Type B pancreatic cell (in vitro differentiated cells): Measurements from ENCODE around the gene PRORP. TPM values are rescaled to one million over a fixed set of nuclear protein-coding genes. Genes with fewer than 3 reads are reported as not detected.

Experiments
- DNase-seq: peaks from one replicate; pipeline ENCODE4 v3.0.0; 2021; ENCODE audit warnings: mixed read lengths; ENCODE audit not compliant: unreplicated experiment; ENCODE audit errors: extremely low spot score
- H3K27ac Mint-ChIP-seq: 2 replicates; pipeline ENCODE4 v1.8.0; 2021; ENCODE audit warnings: mild to moderate bottlenecking, mixed read lengths
- H3K27me3 Mint-ChIP-seq: 2 replicates; pipeline ENCODE4 v1.8.0; 2021; ENCODE audit warnings: mixed read lengths
- H3K36me3 Mint-ChIP-seq: 2 replicates; pipeline ENCODE4 v1.8.0; 2021; ENCODE audit warnings: mixed read lengths
- H3K4me1 Mint-ChIP-seq: one replicate; pipeline ENCODE4 v1.8.0; 2021; ENCODE audit warnings: mixed read lengths; ENCODE audit not compliant: unreplicated experiment
- H3K4me3 Mint-ChIP-seq: 2 replicates; pipeline ENCODE4 v1.8.0; 2021; ENCODE audit warnings: mild to moderate bottlenecking, mixed read lengths
- H3K9me3 Mint-ChIP-seq: 2 replicates; pipeline ENCODE4 v1.8.0; 2021; ENCODE audit warnings: mixed read lengths
- total RNA-seq: library from RNA; stranded (reverse); gene quantifications from 2 replicates; pipeline ENCODE4 v1.2.1, GENCODE V29; 2021; ENCODE audit warnings: low replicate concordance
- TF ChIP-seq, protein P1 (sequence below): fragments of 200-600 bp; sonication (generic); conservative IDR thresholded peaks from 2 replicates; pipeline ENCODE4 v1.5.0; 2021; ENCODE audit warnings: antibody characterized with exemption, mild to moderate bottlenecking

Gene PRORP
- total RNA-seq, 1 donor from 2014 or later = 33.9 TPM

GRCh38 chr14:35167496-35167895 lies 45.1 kb downstream of the PRORP start:
- Mint-ChIP-seq H3K27me3 (no peaks in the 10 kb centered on the region), H3K4me1 (no peaks in the 10 kb centered on the region), H3K4me3 (no peak overlapping the region), H3K9me3 (peaks cover 4% of the 10 kb centered on the region), H3K36me3 (peaks cover 33% of the 10 kb centered on the region), H3K27ac (no peak overlapping the region)
- no peak for DNase-seq
- TF ChIP-seq, protein P1, sequence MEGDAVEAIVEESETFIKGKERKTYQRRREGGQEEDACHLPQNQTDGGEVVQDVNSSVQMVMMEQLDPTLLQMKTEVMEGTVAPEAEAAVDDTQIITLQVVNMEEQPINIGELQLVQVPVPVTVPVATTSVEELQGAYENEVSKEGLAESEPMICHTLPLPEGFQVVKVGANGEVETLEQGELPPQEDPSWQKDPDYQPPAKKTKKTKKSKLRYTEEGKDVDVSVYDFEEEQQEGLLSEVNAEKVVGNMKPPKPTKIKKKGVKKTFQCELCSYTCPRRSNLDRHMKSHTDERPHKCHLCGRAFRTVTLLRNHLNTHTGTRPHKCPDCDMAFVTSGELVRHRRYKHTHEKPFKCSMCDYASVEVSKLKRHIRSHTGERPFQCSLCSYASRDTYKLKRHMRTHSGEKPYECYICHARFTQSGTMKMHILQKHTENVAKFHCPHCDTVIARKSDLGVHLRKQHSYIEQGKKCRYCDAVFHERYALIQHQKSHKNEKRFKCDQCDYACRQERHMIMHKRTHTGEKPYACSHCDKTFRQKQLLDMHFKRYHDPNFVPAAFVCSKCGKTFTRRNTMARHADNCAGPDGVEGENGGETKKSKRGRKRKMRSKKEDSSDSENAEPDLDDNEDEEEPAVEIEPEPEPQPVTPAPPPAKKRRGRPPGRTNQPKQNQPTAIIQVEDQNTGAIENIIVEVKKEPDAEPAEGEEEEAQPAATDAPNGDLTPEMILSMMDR = no peak

Other genes with a start within 250 kb of the PRORP start
- gene BAZ1A, start 247.2 kb upstream of the PRORP start, total RNA-seq = 27.0 and 28.2 TPM in 2 replicates
- 48.3 and 52.4 TPM in 2 replicates for gene SRP54, start 139.6 kb upstream of the PRORP start, total RNA-seq
- gene FAM177A1, start 76.3 kb upstream of the PRORP start, total RNA-seq = 37.7 and 58.4 TPM in 2 replicates
- 25.2 and 29.0 TPM in 2 replicates for gene PPP2R3C, start 562 bp upstream of the PRORP start, total RNA-seq
- gene PSMA6, start 169.8 kb downstream of the PRORP start, total RNA-seq = 171 and 172 TPM in 2 replicates